Activated naive CD8-positive, alpha-beta T cell (primary cell): ENCODE measurements around the gene GNB1L.

Source experiments
- H3K27ac Mint-ChIP-seq: one replicate; pipeline ENCODE4 v1.8.0; 2021; ENCODE audit warnings: mixed read lengths
- H3K27me3 Mint-ChIP-seq: one replicate; pipeline ENCODE4 v1.8.0; 2021; ENCODE audit warnings: mixed read lengths
- H3K36me3 Mint-ChIP-seq: one replicate; pipeline ENCODE4 v1.8.0; 2021; ENCODE audit warnings: mixed read lengths
- H3K4me1 Mint-ChIP-seq: one replicate; pipeline ENCODE4 v1.8.0; 2021; ENCODE audit warnings: low read depth, mixed read lengths
- H3K4me3 Mint-ChIP-seq: one replicate; pipeline ENCODE4 v1.8.0; 2021; ENCODE audit warnings: mild to moderate bottlenecking, mixed read lengths
- H3K9me3 Mint-ChIP-seq: one replicate; pipeline ENCODE4 v1.8.0; 2021; ENCODE audit warnings: low read depth, mixed read lengths

GNB1L gene

DNA sequence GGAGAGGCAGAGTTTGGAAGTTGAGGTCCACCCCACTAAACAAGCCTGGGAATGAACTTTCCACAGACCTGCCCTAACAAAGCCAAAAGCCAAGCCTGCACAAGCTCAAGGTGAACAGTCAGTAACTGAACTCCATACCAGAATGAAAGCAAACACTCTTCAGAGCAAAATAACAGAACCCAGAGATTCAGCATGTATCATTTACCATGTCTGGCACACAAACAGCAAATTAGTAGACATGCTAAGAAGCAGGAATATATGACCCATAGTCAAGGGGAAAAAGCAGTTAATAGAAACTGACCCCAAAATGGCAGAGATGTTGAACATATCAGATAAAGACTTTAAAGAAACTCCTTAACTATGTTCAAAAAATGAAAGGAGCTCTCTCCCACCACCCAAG lies 62.8 kb downstream of the GNB1L start:
- peaks cover 35% of the 10 kb centered on the region for H3K36me3 Mint-ChIP-seq
- H3K4me3 Mint-ChIP-seq, result no peak overlapping the region
- peaks cover 6% of the 10 kb centered on the region for H3K4me1 Mint-ChIP-seq
- no peak overlapping the region for H3K27ac Mint-ChIP-seq
- H3K9me3 Mint-ChIP-seq, result peaks cover 5% of the 10 kb centered on the region
- H3K27me3 Mint-ChIP-seq, result no peaks in the 10 kb centered on the region

- Mint-ChIP-seq H3K36me3 (peaks cover 35% of the 10 kb centered on the region), H3K4me1 (peaks cover 6% of the 10 kb centered on the region), H3K27me3 (no peaks in the 10 kb centered on the region), H3K9me3 (peaks cover 5% of the 10 kb centered on the region), H3K4me3 (no peak overlapping the region), H3K27ac (no peak overlapping the region)
These were observed 63.4 kb downstream of the GNB1L start for GRCh38 chr22:19791243-19791642.

DNA sequence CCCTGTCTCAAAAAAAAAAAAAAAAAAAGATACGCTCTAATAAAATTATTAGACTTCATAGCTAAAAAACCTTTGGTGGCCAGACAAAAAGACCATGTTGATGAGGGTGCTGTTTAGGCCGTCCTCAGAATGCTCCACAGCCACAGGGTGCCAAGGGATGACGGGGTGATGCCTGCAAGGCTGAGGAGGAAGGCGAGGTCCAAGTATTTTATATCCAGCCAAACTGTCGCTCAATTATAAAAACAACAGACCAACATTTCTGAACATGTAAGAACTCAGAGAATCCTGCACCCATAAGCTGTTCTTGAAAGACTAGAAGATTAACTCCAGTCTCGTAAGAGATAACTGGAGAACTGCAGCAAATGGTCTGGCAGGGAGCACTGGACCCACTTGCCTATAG lies 64.8 kb downstream of the GNB1L start:
- Mint-ChIP-seq H3K4me3 (no peak overlapping the region), H3K27ac (no peak overlapping the region), H3K36me3 (peaks cover 31% of the 10 kb centered on the region), H3K4me1 (no peaks in the 10 kb centered on the region), H3K9me3 (peaks cover 5% of the 10 kb centered on the region), H3K27me3 (no peaks in the 10 kb centered on the region)

GRCh38 chr22:19789406-19789805 lies 65.3 kb downstream of the GNB1L start:
- peaks cover 5% of the 10 kb centered on the region for H3K9me3 Mint-ChIP-seq
- H3K4me1 Mint-ChIP-seq, result no peaks in the 10 kb centered on the region
- peaks cover 29% of the 10 kb centered on the region for H3K36me3 Mint-ChIP-seq
- H3K4me3 Mint-ChIP-seq, result no peak overlapping the region
- H3K27me3 Mint-ChIP-seq, result no peaks in the 10 kb centered on the region
- no peak overlapping the region for H3K27ac Mint-ChIP-seq

- peaks cover 5% of the 10 kb centered on the region for H3K9me3 Mint-ChIP-seq
These were observed 65.9 kb downstream of the GNB1L start for GRCh38 chr22:19788661-19789225.

DNA sequence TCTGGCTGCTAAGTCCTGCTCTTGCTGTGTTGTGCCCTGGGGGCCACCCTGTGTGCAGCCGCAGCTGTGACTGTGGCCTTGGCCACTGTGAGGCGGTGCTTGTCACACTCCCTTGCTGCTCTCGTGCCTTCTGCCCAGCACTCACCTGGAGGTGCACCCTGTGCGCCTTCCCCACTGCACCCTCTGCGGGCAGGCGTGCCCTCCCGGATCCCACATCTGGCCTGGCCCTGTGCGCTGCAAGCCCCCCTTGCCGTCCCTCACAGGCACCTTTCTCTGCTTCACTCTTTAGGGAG lies 66.9 kb downstream of the GNB1L start:
- H3K4me3 Mint-ChIP-seq, result no peak overlapping the region
- H3K27me3 Mint-ChIP-seq, result no peaks in the 10 kb centered on the region

More at GRCh38 chr22:19788661-19789225, 65.9 kb downstream of the GNB1L start:
- no peaks in the 10 kb centered on the region for H3K4me1 Mint-ChIP-seq
- H3K27ac Mint-ChIP-seq, result no peak overlapping the region
- H3K4me3 Mint-ChIP-seq, result no peak overlapping the region
- peaks cover 25% of the 10 kb centered on the region for H3K36me3 Mint-ChIP-seq
- no peaks in the 10 kb centered on the region for H3K27me3 Mint-ChIP-seq

GRCh38 chr22:19786959-19787848 lies 67.5 kb downstream of the GNB1L start:
- Mint-ChIP-seq H3K4me3 (no peak overlapping the region), H3K27ac (no peak overlapping the region), H3K9me3 (no peaks in the 10 kb centered on the region), H3K4me1 (no peaks in the 10 kb centered on the region), H3K27me3 (no peaks in the 10 kb centered on the region), H3K36me3 (peaks cover 14% of the 10 kb centered on the region)

More for the DNA sequence above, 66.9 kb downstream of the GNB1L start:
- Mint-ChIP-seq H3K36me3 (peaks cover 19% of the 10 kb centered on the region), H3K4me1 (no peaks in the 10 kb centered on the region), H3K27ac (no peak overlapping the region), H3K9me3 (no peaks in the 10 kb centered on the region)

- Mint-ChIP-seq H3K9me3 (no peaks in the 10 kb centered on the region), H3K36me3 (peaks cover 8% of the 10 kb centered on the region), H3K27ac (no peak overlapping the region), H3K4me1 (no peaks in the 10 kb centered on the region), H3K27me3 (no peaks in the 10 kb centered on the region), H3K4me3 (no peak overlapping the region)
These were observed 68.4 kb downstream of the GNB1L start for GRCh38 chr22:19786264-19786585.

DNA sequence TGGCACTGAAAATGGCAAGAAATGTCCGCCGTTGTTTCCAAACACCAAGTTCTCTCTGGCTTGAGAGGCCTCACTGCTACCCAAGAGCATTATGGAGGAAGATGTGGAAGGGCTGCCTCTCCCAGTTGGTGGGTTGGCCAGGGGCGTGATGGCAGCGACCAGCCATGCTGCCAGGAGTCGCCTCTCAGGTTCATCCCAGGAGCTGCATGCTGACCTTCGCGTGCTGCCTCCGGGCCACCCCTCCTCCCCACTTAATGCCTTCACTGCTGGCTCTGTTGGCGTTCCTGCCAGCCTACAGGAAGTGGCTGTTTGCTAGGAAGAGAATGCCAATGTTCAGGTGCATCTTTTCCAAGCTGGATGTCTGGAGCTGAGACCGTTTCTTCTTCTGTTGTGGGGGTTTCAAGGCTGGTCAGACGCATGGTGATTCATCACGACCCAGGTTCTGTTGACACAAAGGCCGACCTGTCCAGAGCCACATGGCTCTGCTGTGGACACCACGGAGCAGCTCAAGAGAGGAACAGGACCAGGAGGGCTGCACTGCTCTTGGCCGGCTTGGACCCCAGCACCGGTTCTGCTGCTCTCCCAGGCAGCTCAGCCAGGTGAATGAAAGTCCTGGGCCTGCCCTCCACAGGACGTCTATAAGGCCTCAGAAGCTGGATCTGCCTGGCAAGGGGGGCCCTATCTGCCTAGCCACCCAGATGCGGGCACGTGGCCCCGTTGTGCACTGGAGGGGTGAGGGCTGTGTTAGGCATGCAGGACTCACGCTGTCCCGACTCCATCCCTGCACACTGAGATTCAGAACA lies 69.0 kb downstream of the GNB1L start:
- no peaks in the 10 kb centered on the region for H3K27me3 Mint-ChIP-seq
- H3K36me3 Mint-ChIP-seq, result peaks cover 8% of the 10 kb centered on the region
- no peak overlapping the region for H3K4me3 Mint-ChIP-seq
- no peaks in the 10 kb centered on the region for H3K9me3 Mint-ChIP-seq
- H3K27ac Mint-ChIP-seq, result no peak overlapping the region
- no peaks in the 10 kb centered on the region for H3K4me1 Mint-ChIP-seq

GRCh38 chr22:19784384-19785175 lies 70.1 kb downstream of the GNB1L start:
- Mint-ChIP-seq H3K4me3 (no peak overlapping the region), H3K36me3 (peaks cover 4% of the 10 kb centered on the region)

GRCh38 chr22:19783586-19784383 lies 70.9 kb downstream of the GNB1L start:
- H3K4me1 Mint-ChIP-seq, result peaks cover 4% of the 10 kb centered on the region
- H3K27ac Mint-ChIP-seq, result no peak overlapping the region
- no peaks in the 10 kb centered on the region for H3K9me3 Mint-ChIP-seq
- peaks cover 4% of the 10 kb centered on the region for H3K36me3 Mint-ChIP-seq
- H3K4me3 Mint-ChIP-seq, result no peak overlapping the region
- peaks cover 2% of the 10 kb centered on the region for H3K27me3 Mint-ChIP-seq

More at GRCh38 chr22:19784384-19785175, 70.1 kb downstream of the GNB1L start:
- H3K4me1 Mint-ChIP-seq, result peaks cover 4% of the 10 kb centered on the region
- H3K9me3 Mint-ChIP-seq, result no peaks in the 10 kb centered on the region
- H3K27ac Mint-ChIP-seq, result no peak overlapping the region
- H3K27me3 Mint-ChIP-seq, result no peaks in the 10 kb centered on the region

DNA sequence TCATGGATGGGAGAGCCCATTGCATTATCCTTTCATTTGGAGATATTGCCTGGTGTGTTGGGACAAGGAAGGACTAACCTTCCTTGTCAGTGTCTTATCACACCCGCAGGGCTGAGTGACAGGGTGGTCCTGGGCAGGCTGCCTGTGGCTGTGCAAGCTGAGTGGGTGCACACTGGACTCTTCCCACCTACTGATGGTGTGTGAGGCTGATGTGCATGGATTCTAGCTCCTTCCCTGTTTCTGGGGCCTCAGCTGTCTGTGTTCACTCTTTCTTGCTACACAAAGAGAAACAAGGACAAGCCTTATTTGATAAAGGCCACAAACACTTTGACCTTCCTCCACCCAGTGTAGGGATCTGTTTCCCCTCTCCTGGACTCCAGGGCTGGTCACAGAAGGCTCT lies 72.1 kb downstream of the GNB1L start:
- H3K36me3 Mint-ChIP-seq, result peaks cover 2% of the 10 kb centered on the region
- H3K4me1 Mint-ChIP-seq, result peaks cover 4% of the 10 kb centered on the region
- H3K4me3 Mint-ChIP-seq, result no peak overlapping the region
- H3K27ac Mint-ChIP-seq, result no peak overlapping the region
- peaks cover 2% of the 10 kb centered on the region for H3K27me3 Mint-ChIP-seq
- H3K9me3 Mint-ChIP-seq, result no peaks in the 10 kb centered on the region

- peaks cover 5% of the 10 kb centered on the region for H3K27me3 Mint-ChIP-seq
- no peak overlapping the region for H3K4me3 Mint-ChIP-seq
These were observed 74.9 kb downstream of the GNB1L start for GRCh38 chr22:19779685-19780268.

DNA sequence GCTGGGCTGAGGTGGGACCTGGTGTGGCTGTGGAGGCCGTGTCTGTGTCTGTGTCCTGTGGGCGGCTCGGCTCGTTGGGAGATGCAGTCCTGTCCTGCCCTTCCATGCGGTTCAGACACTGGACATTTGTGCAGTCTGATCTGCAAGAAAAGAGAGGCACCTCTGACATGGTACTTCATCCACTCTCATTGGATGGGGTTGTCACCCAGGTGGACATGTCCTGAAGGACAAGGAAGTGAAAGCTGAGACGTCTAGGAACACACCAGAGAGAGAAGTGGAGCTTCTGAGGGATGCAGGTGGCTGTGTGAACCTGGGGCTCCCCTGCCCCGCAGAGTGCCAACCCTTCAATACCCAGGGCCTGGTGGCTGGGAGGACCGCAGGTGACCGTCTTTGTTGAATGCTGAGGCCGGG lies 75.7 kb downstream of the GNB1L start:
- Mint-ChIP-seq H3K27me3 (peaks cover 10% of the 10 kb centered on the region), H3K4me1 (peaks cover 12% of the 10 kb centered on the region)

More at GRCh38 chr22:19779685-19780268, 74.9 kb downstream of the GNB1L start:
- H3K4me1 Mint-ChIP-seq, result peaks cover 12% of the 10 kb centered on the region
- H3K36me3 Mint-ChIP-seq, result no peaks in the 10 kb centered on the region
- no peak overlapping the region for H3K27ac Mint-ChIP-seq
- no peaks in the 10 kb centered on the region for H3K9me3 Mint-ChIP-seq

More for the DNA sequence above, 75.7 kb downstream of the GNB1L start:
- no peaks in the 10 kb centered on the region for H3K9me3 Mint-ChIP-seq
- no peak overlapping the region for H3K27ac Mint-ChIP-seq
- H3K36me3 Mint-ChIP-seq, result no peaks in the 10 kb centered on the region
- H3K4me3 Mint-ChIP-seq, result no peak overlapping the region
